NCI-H524 treated with DMSO at 0.1 percent for 48 hours (cell line): ENCODE data around the gene B4GALNT2.
"Not testable (repeated sequence)": the region's sequence is repeated elsewhere in the genome, so short reads cannot be mapped to it uniquely, and the experiment has no call there.

Source experiments
- DNase-seq: peaks from one replicate; lab custom pipeline; 2025; lab: John Stamatoyannopoulos, UW

B4GALNT2 gene

DNA sequence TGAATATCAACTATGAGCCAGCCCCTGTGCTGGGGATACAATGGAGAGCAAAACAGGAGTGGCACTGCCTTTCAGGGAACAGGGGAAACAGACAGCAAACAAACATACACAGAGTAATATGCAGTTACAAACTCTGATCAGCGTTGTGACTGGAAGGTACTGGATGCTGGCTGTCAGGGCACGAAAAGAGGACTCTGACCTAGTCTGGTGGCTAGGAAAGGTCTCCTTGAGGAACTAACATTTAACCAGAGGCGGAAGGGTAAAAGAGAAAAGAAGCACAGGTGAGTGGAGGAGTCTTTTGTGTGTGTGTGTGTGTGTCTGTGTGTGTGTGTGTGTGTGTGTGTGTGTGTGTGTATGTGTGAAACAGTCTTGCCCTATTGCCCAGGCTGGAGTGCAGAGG lies 12.4 kb upstream of the B4GALNT2 start:
- no peak for DNase-seq

DNA sequence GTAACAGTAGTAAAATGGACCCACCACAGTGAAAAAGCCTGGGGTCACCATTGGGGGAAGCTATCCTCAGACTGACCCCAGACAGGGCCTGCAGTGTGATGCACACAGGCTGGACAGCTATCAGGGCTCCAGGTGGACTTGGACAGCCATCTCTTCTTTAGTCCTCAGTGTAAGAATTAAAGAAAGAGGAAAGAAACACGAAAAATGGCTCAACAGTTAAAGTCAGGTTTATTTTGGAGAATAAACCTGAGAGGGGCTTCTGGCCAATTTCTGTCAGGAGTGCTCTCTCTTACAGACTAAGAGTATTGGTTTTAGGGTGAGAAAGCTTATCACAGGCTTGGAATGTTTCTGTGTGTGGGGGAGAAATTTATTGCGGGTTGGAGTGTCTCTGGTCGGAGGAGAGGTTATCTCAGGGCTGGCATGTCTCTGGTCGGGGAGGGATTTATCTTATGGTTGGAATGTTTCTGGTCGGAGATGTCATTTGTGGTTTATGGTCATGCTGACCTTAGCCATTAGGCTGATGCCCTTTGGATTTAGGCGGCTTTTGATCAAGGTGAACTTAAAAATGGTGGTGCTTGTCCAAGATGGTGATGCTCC lies 10.8 kb upstream of the B4GALNT2 start:
- no peak for DNase-seq

- no peak for DNase-seq
These were observed 10.0 kb upstream of the B4GALNT2 start for GRCh38 chr17:49122566-49122965.

DNA sequence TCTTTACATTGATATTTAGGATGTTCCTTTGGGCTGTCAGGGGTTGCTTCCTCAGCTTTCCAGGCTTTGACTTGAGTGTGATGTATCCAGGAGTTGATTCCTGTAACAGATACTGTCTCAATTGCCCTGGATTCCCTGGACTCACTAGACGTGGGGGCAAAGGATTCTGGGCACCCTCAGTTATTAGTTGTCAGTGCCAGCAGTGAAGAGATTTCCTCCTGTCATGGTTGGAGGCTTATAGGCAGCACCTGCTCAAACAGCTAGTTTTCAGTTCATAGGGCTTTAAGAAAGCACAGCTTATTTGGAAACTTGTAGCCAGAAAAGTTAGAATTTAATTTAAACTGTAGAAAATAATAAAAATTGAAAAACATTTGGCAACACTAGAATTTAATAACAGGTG lies 9.5 kb upstream of the B4GALNT2 start:
- no peak for DNase-seq

DNA sequence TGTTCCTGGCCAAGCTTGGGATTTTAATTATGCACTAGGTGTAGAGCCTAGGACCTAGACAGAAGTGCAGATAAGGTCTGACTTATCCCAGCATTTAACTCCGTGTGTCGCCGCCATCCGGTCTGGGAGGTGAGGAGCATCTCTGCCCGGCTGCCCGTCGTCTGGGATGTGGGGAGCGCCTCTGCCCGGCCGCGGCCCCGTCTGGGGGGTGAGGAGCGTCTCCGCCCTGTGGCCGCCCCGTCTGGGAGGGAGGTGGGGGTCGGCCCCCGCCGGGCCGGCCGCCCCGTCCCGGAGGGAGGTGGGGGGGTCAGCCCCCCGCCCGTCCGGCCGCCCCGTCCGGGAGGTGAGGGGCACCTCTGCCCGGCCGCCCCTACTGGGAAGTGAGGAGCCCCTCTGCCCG lies 7.1 kb upstream of the B4GALNT2 start:
- DNase-seq, result no peak

- DNase-seq, result not testable (repeated sequence)
These were observed 6.2 kb upstream of the B4GALNT2 start for GRCh38 chr17:49126183-49126859.

- not testable (repeated sequence) for DNase-seq
These were observed 3.1 kb upstream of the B4GALNT2 start for GRCh38 chr17:49129359-49129950.

DNA sequence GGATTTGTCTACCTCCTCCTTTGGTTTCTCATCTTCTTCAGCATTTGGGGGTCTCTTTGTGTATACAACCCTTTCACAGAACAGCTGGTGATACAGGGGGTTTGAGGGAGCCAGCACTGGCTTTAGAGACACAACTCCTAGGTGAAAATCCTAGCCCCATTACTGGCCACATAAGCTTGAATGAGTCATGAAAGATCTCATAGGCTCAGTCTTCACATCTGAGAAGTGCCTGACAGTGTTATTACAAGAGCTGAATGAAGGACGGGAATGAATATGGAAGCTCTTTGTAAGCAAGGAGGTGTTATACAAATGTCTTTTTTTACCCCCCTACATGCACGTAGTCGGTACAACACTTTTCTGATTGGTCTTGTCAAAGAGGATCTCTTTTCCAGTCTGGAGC lies 1.7 kb upstream of the B4GALNT2 start:
- no peak for DNase-seq

DNA sequence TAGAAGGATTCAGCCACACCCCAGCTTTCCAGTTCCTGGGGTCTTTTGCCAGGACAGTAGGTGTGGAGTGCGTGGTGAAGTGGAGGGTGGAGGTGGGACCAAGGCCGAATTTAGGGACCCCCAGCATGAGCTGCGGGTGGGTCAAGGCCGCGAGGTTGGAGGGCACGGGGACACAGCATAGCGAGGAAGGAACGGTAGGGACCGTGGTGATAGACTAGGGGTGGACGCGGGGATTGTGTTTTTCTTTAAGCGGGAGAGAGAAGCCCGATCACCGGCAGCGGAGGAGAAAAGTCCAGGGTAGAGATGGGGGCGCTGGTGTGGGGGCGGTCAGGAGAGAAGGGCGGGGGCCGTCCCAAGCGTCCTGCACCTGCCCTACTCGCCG lies 261 bp upstream of the B4GALNT2 start:
- DNase-seq, result no peak

DNA sequence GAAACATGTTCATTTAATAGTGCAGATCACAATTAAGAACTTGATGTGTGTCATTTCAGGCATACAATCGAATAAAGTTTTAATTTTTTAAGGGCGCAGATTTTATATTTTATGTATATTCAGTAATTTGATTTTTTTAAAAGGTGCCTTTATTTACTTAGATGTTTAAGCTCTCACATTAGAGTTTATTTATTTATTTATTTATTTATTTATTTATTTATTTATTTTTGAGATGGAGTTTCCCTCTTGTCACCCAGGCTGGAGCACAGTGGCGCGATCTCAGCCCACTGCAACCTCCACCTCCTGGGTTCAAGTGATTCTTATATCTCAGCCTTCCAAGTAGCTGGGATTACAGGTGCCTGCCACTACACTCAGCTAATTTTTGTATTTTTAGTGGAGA lies 3.8 kb downstream of the B4GALNT2 start:
- DNase-seq, result no peak

GRCh38 chr17:49145654-49146053 lies 13.1 kb downstream of the B4GALNT2 start:
- not testable (repeated sequence) for DNase-seq

GRCh38 chr17:49146620-49147306 lies 14.2 kb downstream of the B4GALNT2 start:
- no peak for DNase-seq

- DNase-seq, result no peak
These were observed 15.6 kb downstream of the B4GALNT2 start for GRCh38 chr17:49148171-49148570.

DNA sequence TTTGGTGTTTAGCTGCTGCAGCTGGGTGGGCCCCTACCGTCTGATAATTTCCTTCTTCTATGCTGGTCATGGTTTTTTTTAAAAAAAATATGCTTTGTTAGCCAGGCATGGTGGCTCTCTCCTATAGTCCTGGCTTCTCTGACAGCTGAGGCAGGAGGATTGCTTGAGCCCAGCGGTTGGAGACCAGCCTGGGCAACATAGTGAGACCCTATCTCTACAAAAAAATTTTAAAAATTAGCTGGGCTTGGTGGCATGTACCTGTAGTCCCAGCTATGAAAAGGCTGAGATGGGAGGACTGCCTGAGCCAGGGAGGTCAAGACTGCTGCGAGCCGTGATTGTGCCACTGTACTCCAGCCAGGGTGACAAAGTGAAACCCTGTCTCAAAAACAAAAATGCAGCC lies 19.4 kb downstream of the B4GALNT2 start:
- DNase-seq, result no peak

- DNase-seq, result no peak
These were observed 23.7 kb downstream of the B4GALNT2 start for GRCh38 chr17:49156256-49156655.

DNA sequence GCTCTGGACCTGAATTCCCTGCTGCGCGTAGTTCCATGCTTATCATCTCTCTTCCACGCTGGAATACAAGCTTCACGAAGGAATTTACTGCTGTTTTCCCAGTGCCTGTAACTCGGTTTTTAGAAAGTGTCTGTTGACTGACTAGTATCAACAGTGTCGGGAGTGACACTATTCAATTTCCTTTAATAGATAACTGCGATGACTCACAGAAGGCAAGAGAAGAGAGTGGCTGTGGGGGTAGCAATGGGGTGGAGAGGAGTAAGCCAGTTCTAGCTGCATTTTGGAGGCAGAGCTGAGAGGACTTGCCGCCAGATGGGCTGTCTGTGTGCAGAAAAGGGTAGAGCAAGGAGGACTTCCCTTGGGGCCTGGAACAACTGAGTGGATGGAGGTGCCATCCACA lies 25.2 kb downstream of the B4GALNT2 start:
- no peak for DNase-seq

GRCh38 chr17:49162866-49163265 lies 30.3 kb downstream of the B4GALNT2 start:
- DNase-seq, result no peak

DNA sequence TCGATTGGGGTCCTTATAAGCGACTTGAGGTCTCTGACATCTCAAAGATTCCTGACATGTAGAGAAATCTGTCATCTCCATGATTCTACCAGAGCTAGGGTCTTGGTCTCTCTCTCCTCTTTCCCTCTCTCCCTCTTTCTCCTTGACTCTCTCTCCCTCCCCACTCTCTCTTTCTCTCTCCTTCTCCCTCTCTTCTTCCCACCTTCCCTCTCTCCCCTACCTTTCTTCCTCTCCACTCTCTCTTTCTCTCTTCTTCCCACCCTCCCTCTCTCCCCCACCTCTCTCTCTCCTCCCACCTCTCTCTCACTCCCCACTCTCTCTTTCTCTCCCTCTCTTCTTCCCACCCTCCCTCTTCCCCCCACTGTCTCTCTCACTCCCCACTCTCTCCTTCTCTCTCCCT lies 32.6 kb downstream of the B4GALNT2 start:
- no peak for DNase-seq

DNA sequence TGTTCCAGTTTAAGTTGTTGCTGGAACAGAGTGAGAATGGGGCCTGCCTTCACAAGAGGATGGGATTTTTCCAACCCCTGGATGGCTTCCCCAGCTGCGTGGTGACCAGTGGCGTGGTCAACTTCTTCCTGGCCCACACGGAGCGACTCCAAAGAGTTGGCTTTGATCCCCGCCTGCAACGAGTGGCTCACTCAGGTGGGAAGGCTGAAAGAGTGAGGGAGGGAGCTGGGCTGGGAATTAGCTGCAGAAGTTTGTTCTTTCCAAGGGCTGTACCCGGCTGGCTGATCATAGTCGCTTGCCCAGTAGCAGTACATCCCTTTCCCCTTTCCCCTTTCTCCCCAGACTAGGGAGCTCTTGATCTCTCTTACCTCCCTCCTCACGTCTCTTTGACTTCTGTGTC lies 36.1 kb downstream of the B4GALNT2 start:
- DNase-seq, result no peak

DNA sequence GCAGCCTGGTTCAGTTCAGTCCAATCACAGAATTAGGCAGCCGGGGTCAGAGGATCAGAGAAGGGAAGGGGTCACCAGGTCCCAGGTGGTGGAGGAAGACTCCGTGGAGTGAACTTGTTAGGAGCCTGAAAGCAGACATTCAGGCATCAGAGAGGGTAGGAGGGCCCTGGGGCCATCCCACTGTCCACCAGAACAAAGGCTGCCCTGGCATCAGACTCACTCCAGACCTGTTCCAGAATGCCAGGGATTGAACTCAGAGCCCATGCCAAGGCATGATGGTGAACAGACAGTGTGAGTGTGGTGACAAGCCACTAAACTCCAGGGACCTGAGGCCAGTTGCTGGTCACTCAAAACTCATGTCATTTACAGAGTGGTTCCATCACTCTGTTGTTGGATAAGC lies 37.6 kb downstream of the B4GALNT2 start:
- DNase-seq, result no peak

GRCh38 chr17:49170711-49171110 lies 38.1 kb downstream of the B4GALNT2 start:
- not testable (repeated sequence) for DNase-seq

DNA sequence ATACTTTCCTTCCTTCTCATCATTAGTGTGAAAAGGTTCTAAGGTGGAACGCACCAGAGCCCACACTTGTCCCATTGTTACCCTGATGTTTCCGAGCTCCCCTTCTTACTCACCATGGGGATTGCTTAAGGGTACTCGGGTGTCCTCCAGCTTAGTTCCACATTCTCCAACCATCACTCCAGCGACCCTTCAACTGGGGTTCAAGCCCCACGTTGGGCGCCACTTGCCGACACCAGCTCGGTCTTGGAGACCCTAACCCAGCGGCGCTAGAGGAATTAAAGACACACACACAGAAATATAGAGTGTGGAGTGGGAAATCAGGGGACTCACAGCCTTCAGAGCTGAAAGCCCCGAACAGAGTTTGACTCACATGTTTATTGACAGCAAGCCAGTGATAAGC lies 43.4 kb downstream of the B4GALNT2 start:
- DNase-seq, result not testable (repeated sequence)

GRCh38 chr17:49180303-49180702 lies 47.7 kb downstream of the B4GALNT2 start:
- no peak for DNase-seq
